Hematopoietic multipotent progenitor cell treated with erythropoietin and hydrocortisone succinate and interleukin-3 and kit ligand, for 15 days (in vitro differentiated cells): ENCODE data around the gene ZNF208.
"Not testable (repeated sequence)": the region's sequence is repeated elsewhere in the genome, so short reads cannot be mapped to it uniquely, and the experiment has no call there.

Experiments used
- DNase-seq: peaks from one replicate; pipeline ENCODE4 v3.0.0-alpha.2; 2015; ENCODE audit warnings: low spot score

Gene ZNF208

GRCh38 chr19:22010437-22011143 is at the start of gene ZNF208:
TSS of gene ZNF208 (minus strand) at chr19:22010943. CDS start at chr19:22010794, 149 bp downstream.
- DNase-seq: not testable (repeated sequence)

GRCh38 chr19:22052644-22053013 is 41.9 kb upstream of the ZNF208 start:
- DNase-seq: no peak

GRCh38 chr19:22041151-22041550 is 30.4 kb upstream of the ZNF208 start:
- DNase-seq: not testable (repeated sequence)

GRCh38 chr19:22030680-22031079 is 19.9 kb upstream of the ZNF208 start:
- no peak for DNase-seq

- DNase-seq: no peak
Observed at GRCh38 chr19:22026687-22027086, 15.9 kb upstream of the ZNF208 start.

- not testable (repeated sequence) for DNase-seq
Observed at GRCh38 chr19:22025539-22025938, 14.8 kb upstream of the ZNF208 start.

- no peak for DNase-seq
Observed at GRCh38 chr19:21970466-21970865, 40.3 kb downstream of the ZNF208 start.

- no peak for DNase-seq
Observed at GRCh38 chr19:21947775-21948174, 63.0 kb downstream of the ZNF208 start.

- no peak for DNase-seq
Observed at GRCh38 chr19:21940684-21941083, 70.1 kb downstream of the ZNF208 start.

- no peak for DNase-seq
Observed at GRCh38 chr19:21934593-21934992, 76.2 kb downstream of the ZNF208 start.

- no peak for DNase-seq
Observed at GRCh38 chr19:21934131-21934530, 76.6 kb downstream of the ZNF208 start.

GRCh38 chr19:21922276-21922675 is 88.5 kb downstream of the ZNF208 start:
- no peak for DNase-seq

- no peak for DNase-seq
Observed at GRCh38 chr19:21921691-21922180, 89.0 kb downstream of the ZNF208 start.

GRCh38 chr19:21915411-21915810 is 95.3 kb downstream of the ZNF208 start:
- DNase-seq: no peak

GRCh38 chr19:21912654-21913053 is 98.1 kb downstream of the ZNF208 start:
- no peak for DNase-seq

- no peak for DNase-seq
Observed at GRCh38 chr19:21910318-21910717, 100.4 kb downstream of the ZNF208 start.

- DNase-seq: no peak
Observed at GRCh38 chr19:21908066-21908465, 102.7 kb downstream of the ZNF208 start.

- DNase-seq: no peak
Observed at GRCh38 chr19:21907516-21907915, 103.2 kb downstream of the ZNF208 start.

- no peak for DNase-seq
Observed at GRCh38 chr19:21902571-21902970, 108.2 kb downstream of the ZNF208 start.

- no peak for DNase-seq
Observed at GRCh38 chr19:21901861-21902260, 108.9 kb downstream of the ZNF208 start.

- no peak for DNase-seq
Observed at GRCh38 chr19:21900401-21900800, 110.3 kb downstream of the ZNF208 start.

GRCh38 chr19:21891086-21891485 is 119.7 kb downstream of the ZNF208 start:
- DNase-seq: no peak

- not testable (repeated sequence) for DNase-seq
Observed at GRCh38 chr19:21890017-21890416, 120.7 kb downstream of the ZNF208 start.

- DNase-seq: not testable (repeated sequence)
Observed at GRCh38 chr19:21885516-21885915, 125.2 kb downstream of the ZNF208 start.
